Ovary (tissue), 9 donors: ENCODE results near the gene CBX4. TPM values are rescaled to one million over a fixed set of nuclear protein-coding genes. Genes with fewer than 3 reads are reported as not detected.

Experiments used
- DNase-seq, 5 donors: peaks; one replicate each; pipeline ENCODE4 v3.0.0-alpha.2; 2019 to 2020
- H3K27ac ChIP-seq, 2 donors: fragments of 200-600 bp; one replicate each; pipeline versions ENCODE4 v1.5.1 to v1.8.0; 2019 to 2022
- H3K27me3 ChIP-seq: fragments of 200-600 bp; one replicate; pipeline ENCODE4 v1.8.0; 2022
- H3K36me3 ChIP-seq: fragments of 200-600 bp; sonication (generic); one replicate; pipeline ENCODE4 v1.5.1; 2019
- H3K4me1 ChIP-seq: one replicate; pipeline ENCODE4 v1.8.1; 2013; ENCODE audit warnings: mild to moderate bottlenecking, moderate library complexity; ENCODE audit not compliant: insufficient read depth
- H3K4me3 ChIP-seq: fragments of 200-600 bp; sonication (generic); one replicate; pipeline ENCODE4 v1.5.1; 2017
- H3K9me3 ChIP-seq, 2 donors: fragments of 200-600 bp in 1 of 2; sonication (generic) in 1 of 2; one replicate each; pipeline versions ENCODE4 v1.5.1 to v1.8.1; 2013 to 2019; ENCODE audit warnings: mild to moderate bottlenecking in 1 of 2, moderate library complexity in 1 of 2
- EP300 ChIP-seq: sonication (generic); formaldehyde crosslinking; IDR thresholded peaks from one replicate; pipeline ENCODE4 v1.6.1; 2017; ENCODE audit warnings: antibody characterized with exemption
- POLR2A ChIP-seq: fragments of 450-650 bp; IDR thresholded peaks from one replicate; pipeline ENCODE4 v1.6.1; 2017; ENCODE audit warnings: antibody characterized with exemption, mild to moderate bottlenecking, moderate library complexity
- WGBS, 3 donors: extraction: QIAGEN DNeasy Blood & Tissue Kit in 1 of 3; methylation state at CpG; one replicate each; pipeline versions ENCODE4 v1.1.5 to v1.1.7; 2013 to 2017; 5-methylcytosine and 5-hydroxymethylcytosine counted together
- intact Hi-C, 4 donors: fragments of 100-400 bp; cut with DNase I; formaldehyde crosslinking; loops; one replicate each; pipeline versions ENCODE4 v1.11.0 to v1.15.1; 2022 to 2023
- polyA plus RNA-seq, 2 donors: library from polyadenylated mRNA; stranded (reverse); fragments of 200-250 nt in 1 of 2; fragments of 350-450 nt in 1 of 2; fragmentation: Illumina TruSeq in 1 of 2; extraction: RNeasy Lipid Tissue Mini Kit (QIAGEN cat#74804) in 1 of 2; gene quantifications; one replicate each; pipeline ENCODE4 v1.2.3, GENCODE V29; 2013 to 2014
- total RNA-seq, 7 donors: library from RNA; depleted of rRNA in 2 of 7; stranded (reverse); fragments of >200 nt in 2 of 7; fragmentation: NEBNext Ultra II Directional in 3 of 7; extraction: Animal tissue kit (Norgen Biotek cat#: 25700) in 3 of 7; gene quantifications; one replicate each; pipeline versions ENCODE4 v1.1.0 to v1.2.4, GENCODE V29; 2016 to 2023
- TF ChIP-seq, protein P1 (sequence below), 3 donors: fragments of 450-650 bp in 2 of 3; fragments of 200-600 bp in 1 of 3; IDR thresholded peaks; one replicate each; pipeline versions ENCODE4 v1.5.1 to v1.8.0; 2016 to 2022; ENCODE audit warnings: antibody characterized with exemption in 3 of 3, mild to moderate bottlenecking in 1 of 3
- donor health status: DM: no; HTN: no; CAD: no; lungs with moderate emphysema.
- donor health status: DM: no; HTN: no; CAD: no.
- donor health status: Bipolar disorder and iron deficiency.
- donor health status: DM: yes; HTN: yes; CAD: no.
- donor health status: DM: no; HTN: no; CAD: no.
- donor health status: DM: yes; HTN: yes; CAD: no.

CBX4 gene
- total and polyA plus RNA-seq, 9 donors, result 5.5 to 27.9 (median 16.0) TPM

DNA sequence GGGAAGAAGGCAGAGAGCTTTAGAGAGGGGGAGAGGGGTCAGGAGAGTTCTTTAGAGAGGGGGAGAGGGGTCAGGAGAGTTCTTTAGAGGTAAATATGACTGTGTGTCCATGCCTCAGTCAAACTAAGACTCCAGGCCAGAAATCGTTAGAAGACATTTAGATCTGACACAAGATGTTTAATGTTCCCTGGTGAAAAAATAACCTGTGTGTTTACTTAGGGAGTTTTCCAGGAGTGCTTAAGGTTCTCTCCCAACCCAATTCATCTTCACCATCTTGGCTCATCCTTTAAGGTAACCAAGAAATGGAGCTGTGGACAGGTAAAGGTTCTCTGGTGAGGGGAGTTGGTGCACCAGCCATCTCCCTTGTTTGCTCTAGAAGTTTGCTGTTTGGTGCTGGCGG lies 9.8 kb downstream of the CBX4 start:
- TF ChIP-seq POLR2A (no peak), EP300 (no peak)
- TF ChIP-seq, protein P1, sequence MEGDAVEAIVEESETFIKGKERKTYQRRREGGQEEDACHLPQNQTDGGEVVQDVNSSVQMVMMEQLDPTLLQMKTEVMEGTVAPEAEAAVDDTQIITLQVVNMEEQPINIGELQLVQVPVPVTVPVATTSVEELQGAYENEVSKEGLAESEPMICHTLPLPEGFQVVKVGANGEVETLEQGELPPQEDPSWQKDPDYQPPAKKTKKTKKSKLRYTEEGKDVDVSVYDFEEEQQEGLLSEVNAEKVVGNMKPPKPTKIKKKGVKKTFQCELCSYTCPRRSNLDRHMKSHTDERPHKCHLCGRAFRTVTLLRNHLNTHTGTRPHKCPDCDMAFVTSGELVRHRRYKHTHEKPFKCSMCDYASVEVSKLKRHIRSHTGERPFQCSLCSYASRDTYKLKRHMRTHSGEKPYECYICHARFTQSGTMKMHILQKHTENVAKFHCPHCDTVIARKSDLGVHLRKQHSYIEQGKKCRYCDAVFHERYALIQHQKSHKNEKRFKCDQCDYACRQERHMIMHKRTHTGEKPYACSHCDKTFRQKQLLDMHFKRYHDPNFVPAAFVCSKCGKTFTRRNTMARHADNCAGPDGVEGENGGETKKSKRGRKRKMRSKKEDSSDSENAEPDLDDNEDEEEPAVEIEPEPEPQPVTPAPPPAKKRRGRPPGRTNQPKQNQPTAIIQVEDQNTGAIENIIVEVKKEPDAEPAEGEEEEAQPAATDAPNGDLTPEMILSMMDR (IDR thresholded peaks at IDR 0.05), result no peak
- H3K4me1 ChIP-seq, result peaks cover 12% of the 10 kb centered on the region
- 63 to 71% (median 69%) methylated on average over 2 of the region's 2 CpGs for WGBS, 3 donors
- intact Hi-C loops, result no loop called here
- no peaks in the 10 kb centered on the region for H3K27me3 ChIP-seq
- no peak for DNase-seq
- no peak overlapping the region for H3K4me3 ChIP-seq
- no peaks in the 10 kb centered on the region for H3K9me3 ChIP-seq
- H3K36me3 ChIP-seq, result no peaks in the 10 kb centered on the region
- H3K27ac ChIP-seq, result no peak overlapping the region

DNA sequence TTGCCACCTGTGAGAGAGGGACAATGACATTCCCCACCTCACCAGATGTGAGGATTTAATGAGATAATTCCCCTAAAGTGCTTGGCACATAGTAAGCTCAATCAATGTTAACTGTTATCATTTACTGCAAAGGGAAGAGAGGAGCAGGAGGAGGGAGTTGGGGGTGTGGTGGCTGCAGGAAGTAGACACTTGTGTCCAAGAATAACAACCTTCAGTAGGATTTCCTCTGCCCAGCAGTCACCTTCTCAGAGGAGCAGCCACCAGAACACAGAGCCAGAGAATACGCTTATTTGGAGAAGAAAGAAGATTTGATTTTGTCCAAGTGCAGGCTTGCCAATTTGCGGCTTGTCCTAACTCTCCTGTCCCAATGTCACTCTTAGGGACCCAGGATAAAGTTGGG lies 10.2 kb downstream of the CBX4 start:
- intact Hi-C loops, result no loop called here
- 82 to 90% (median 83%) methylated on average over 2 of the region's 2 CpGs for WGBS, 3 donors
- peaks cover 12% of the 10 kb centered on the region for H3K4me1 ChIP-seq
- no peaks in the 10 kb centered on the region for H3K36me3 ChIP-seq
- TF ChIP-seq EP300 (no peak), POLR2A (no peak)
- TF ChIP-seq, protein P1 (IDR thresholded peaks at IDR 0.05), result no peak
- no peaks in the 10 kb centered on the region for H3K27me3 ChIP-seq
- no peaks in the 10 kb centered on the region for H3K9me3 ChIP-seq
- no peak for DNase-seq
- H3K4me3 ChIP-seq, result no peak overlapping the region
- H3K27ac ChIP-seq, result no peak overlapping the region

DNA sequence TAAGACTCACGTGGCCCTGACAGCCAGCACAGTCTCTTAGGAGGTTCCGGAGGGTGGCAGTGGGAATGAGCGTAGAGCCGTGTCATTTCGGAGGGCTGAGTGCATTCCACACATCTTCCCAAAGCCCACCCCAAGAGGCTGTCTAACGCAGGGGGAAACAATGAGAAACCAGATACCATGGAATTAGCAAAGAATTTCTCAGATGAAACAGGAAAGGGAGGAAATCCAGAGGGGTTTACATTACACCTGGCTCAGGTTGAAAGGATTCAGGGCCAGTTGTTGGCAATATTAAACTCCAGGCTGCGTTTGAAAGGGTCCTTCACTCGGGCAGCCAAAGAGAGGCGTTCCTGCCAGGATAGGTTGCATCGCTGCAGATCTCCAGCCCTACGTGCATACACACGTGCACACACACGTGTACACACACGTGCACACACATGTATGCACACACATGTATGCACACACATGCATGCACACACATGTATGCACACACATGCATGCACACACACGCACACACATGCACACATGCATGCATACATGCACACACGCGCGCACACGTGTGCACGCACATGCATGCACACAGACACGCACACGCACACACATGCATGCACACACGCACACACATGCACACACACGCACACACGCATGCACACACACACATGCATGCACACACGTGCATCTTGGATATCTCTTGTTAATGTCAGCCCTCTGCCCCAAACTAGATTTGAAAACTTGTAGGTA lies 12.2 kb downstream of the CBX4 start:
- Histone ChIP-seq H3K4me1 (peaks cover 8% of the 10 kb centered on the region), H3K36me3 (no peaks in the 10 kb centered on the region), H3K9me3 (no peaks in the 10 kb centered on the region), H3K27me3 (no peaks in the 10 kb centered on the region), H3K4me3 (no peak overlapping the region), H3K27ac (no peak overlapping the region)
- TF ChIP-seq, protein P1 (IDR thresholded peaks at IDR 0.05), result peak in 1 of 3 donors; percentile 8
- TF ChIP-seq EP300, result no peak
- no peak for DNase-seq
- intact Hi-C loops, result no loop called here
- WGBS, 3 donors, result 79 to 84% (median 82%) methylated on average over 26 of the region's 26 CpGs

DNA sequence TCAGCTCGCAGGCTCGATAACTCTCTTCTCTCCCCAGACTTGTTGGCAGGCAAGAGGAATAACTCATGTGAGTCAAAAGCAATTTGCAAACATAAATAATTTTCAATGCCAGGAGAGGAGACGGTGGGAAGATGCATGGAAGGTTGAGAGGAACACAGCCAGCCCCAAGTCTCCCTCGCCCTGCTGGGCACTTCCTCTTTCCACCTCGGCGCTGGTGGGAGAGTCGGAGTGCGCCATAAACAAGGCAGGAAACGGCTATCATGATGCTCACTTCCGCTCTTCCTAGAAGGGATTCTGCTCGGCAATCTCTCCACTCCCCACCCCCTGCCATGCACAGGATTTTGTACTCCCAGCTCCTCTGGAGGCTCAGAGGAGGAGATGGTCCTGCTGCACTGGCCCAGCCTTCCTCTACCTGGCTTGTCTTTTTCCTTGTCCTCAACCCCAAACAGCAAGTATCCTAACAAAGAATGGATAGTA lies 13.0 kb downstream of the CBX4 start:
- no peak for DNase-seq
- Histone ChIP-seq H3K4me3 (no peak overlapping the region), H3K27me3 (no peaks in the 10 kb centered on the region), H3K27ac (no peak overlapping the region), H3K36me3 (no peaks in the 10 kb centered on the region), H3K9me3 (no peaks in the 10 kb centered on the region), H3K4me1 (peaks cover 3% of the 10 kb centered on the region)
- TF ChIP-seq POLR2A (no peak), EP300 (no peak)
- TF ChIP-seq, protein P1 (IDR thresholded peaks at IDR 0.05), result no peak
- intact Hi-C loops, result no loop called here
- WGBS, 3 donors, result 5 to 11% (median 5%) methylated on average over 11 of the region's 11 CpGs
